ENCODE data around the gene SKIL.

SKIL gene

DNA sequence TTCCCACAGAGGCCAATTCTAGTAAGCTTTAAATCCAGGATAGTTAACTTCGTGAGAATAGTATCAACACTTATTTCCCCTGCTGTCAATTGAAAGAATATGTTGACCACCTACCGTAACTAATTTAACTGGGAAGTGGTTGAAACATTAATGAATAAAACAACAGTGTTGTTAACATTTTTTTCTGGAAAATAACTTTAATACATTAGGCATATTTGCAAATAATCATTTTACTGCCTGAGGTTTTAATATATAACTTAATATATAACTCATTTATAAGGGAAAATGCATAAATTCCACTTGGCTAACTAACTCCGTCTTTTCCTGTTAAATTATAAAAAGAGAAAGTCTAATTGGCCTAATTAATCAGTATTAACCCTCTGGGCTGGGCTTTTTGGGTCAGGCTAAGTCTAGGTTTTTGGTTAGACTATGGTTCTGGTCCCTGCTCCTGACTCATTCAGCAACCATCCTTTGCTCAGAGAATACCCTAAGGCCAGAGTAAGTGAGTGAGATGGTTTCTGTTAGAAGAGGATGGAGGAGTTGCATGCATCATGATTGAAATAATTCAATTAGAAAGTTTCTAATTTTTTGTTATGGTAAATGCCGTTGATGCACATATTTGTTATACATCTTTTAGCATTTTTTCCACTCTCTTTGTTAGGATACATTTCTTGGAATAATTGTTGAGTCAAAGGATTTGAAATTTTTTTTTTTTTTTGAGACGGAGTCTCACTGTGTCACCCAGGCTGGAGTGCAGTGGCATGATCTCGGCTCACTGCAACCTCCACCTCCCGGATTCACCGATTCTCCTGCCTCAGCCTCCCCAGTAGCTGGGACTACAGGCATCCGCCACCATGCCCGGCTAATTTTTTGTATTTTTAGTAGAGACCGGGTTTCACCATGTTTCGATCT is 10.8 kb upstream of the SKIL start:
- DNase-seq (ENCODE audit: low read depth in 2 of 2), result no peak

DNA sequence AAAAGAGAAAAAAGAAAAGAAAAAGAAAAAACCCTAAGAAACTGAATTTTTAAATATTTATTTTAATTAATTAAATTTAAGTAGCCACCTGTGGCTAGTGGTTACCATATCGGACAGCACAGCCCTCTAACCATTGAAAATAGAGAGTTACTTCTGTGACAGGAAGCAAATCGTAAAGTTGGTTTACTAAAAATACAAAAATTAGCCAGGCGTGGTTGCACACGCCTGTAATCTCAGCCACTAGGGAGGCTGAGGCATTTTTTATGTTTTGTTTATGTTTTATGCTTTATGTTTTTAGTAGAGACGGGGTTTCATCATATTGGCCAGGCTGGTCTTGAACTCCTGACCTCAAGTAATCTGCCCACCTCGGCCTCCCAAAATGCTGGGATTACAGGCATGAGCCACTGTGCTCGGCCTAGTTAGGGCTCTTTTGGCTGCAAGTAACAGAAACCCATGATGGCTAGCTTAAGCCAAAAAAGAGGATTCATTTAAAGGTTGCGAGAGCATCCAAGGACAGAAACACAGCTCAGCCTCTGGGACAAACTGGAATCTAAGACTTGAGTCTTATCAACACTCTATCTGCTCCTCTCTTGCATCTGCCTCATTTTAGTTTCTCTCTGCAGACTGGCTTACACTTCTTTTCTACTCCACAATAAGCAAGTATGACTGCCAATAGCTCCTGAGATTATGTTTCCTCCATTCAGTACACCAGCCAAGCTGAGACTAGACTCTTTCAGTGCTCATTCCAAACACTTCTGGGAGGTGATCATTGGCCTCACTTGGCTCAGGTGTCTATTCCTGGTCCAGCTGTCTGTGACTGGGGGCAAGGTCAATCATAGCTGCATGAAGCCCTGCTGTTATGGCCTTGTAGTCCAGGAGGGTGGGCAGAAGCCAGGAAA is 6.8 kb upstream of the SKIL start:
- no peak for DNase-seq (ENCODE audit: low read depth in 2 of 2)

DNA sequence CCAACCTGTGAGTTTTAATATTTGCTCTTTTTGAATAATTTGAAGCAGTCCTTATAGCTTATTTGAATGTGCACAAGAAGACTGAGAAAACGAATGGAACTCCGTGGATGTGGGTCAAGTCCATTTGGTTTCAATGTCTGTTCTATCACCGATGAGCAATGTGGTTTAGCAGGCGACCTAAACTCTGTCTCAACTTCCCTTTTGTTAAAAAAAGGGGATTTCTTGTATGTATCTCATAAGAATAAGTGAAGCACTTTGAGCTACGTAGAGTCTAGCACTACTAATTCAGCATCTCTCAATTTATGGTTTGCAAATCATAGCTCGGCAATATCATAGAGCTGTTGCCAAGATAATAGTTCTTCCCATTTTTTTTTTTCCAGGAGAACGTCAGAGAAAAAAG is 4.6 kb upstream of the SKIL start:
- no peak for DNase-seq (ENCODE audit: low read depth in 2 of 2)

GRCh38 chr3:170353485-170353884 is 4.0 kb upstream of the SKIL start:
- DNase-seq (ENCODE audit: low read depth in 2 of 2), result no peak

DNA sequence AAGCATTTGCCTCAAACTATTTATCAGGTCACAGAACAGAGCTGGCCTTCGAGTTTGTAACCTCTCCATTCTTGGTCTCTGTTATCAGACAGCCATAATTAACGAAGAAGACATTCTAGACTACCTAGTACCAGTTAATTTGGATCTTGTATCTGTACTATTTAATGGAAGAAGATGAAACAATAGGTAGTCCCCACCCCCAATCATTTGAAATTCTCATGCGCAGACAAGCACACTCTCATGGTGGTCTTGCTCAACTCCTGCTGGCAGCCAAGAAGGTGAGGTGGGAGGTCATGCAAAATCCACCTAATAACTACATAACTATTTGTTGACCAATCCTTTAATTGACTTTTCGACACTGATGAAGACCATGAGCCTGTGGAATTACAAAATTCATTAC is 2.8 kb upstream of the SKIL start:
- DNase-seq (ENCODE audit: low read depth in 2 of 2), result no peak

- DNase-seq (ENCODE audit: low read depth in 2 of 2), result peak in 1 of 2 donors; percentile 4
Observed at GRCh38 chr3:170355738-170356595, 1.5 kb upstream of the SKIL start.

DNA sequence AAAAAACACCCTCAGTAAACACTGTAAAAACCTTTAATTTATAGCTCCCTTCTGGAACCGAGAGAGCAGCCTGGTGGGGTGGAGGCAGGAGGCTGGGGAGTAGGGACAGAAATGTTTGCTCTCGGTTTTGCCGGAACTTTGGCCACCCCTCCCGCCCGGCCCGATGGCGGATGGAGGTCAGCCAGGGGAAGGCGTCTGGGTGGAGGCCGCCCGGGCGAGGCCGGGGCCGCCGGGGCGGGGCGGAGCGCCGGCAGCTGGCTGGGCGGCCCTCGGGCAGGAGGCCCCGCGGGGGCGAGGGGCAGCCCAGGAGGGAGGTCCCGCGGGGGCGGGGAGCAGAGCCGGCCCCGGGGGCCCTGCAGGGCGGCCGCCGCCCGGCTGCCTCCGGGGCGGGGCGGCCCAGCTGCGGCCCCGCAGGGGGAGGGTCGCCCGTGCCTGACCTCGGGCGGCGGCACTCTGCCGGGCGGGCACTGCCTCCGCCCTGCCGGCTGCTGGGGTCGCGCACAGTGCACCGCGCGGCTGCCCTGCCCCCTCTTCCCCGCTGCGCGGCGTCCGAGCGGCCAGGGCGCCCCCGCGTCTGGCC is 829 bp upstream of the SKIL start:
- peak; percentile 16 to 41 for DNase-seq (ENCODE audit: low read depth in 2 of 2)

DNA sequence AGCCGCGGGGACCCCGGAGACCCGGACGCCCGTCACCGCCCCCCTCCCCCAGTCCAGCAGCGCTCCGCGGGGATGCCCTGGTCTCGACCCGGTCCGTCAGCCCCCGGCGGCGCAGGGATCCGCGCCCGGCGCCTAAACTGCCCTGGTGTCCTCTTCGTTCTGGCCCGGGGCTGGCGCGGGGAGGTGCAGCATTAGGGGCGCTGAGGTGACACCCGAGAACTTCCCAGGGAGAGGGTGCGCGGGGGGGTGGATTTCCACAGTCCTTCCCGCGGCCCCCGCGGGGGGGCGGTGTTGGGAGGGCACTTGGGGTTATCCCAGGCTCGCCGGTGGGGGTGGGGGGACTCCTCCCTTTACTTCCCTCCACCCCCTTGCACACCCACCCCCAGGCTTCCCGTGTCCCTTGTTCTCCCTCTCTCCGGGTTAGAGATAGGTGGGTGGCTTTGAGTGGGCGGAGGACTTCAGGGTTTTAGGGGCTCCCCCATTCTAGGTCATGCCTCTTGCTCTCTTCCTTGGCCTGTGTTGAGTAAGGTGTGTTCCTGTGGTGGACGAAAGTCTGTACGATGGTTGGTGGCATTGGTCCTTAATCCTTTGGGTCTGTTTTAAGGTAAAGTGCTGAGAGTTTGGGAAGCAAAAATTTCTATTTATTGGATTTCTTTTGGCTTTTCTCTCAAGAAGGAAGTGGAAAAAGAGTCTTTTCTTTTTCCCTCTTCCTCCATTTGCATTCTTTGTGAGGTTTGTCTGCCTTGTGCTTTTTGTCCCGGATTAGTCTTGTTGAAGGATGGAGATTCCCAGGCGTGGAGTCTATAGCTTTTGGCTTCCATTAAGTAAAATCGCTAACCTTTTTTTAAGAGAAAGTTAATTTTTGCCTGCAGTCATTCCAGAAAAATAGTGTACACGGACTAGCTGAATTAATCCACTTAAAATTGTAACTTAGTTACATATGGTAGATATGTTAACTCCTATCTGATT is 811 bp downstream of the SKIL start:
- peak; percentile 68 to 71 for DNase-seq (ENCODE audit: low read depth in 2 of 2)

GRCh38 chr3:170359178-170359704 is 1.7 kb downstream of the SKIL start:
- DNase-seq (ENCODE audit: low read depth in 2 of 2), result no peak

DNA sequence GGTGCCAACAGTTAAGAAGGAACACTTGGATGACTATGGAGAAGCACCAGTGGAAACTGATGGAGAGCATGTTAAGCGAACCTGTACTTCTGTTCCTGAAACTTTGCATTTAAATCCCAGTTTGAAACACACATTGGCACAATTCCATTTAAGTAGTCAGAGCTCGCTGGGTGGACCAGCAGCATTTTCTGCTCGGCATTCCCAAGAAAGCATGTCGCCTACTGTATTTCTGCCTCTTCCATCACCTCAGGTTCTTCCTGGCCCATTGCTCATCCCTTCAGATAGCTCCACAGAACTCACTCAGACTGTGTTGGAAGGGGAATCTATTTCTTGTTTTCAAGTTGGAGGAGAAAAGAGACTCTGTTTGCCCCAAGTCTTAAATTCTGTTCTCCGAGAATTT is 3.0 kb downstream of the SKIL start:
- no peak for DNase-seq (ENCODE audit: low read depth in 2 of 2)

- DNase-seq (ENCODE audit: low read depth in 2 of 2), result no peak
Observed at GRCh38 chr3:170360916-170361315, 3.4 kb downstream of the SKIL start.

DNA sequence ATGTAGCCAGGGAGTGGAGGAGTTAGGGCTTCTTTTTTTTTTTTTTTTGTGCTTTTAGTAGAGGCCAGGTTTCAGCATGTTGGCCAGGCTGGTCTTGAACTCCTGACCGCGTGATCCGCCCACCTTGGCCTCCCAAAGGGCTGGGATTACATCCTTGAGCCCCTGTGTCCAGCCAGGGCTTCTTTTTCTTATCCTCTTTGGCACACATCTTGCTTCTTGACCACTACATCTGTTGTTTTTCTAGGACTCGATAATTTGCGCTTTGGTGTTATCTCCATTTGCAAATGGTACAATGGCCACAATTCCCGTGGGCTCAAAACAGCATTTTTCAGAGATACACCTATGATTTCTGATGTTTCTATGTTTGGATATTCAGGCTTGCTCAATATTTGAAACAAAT is 4.2 kb downstream of the SKIL start:
- no peak for DNase-seq (ENCODE audit: low read depth in 2 of 2)

GRCh38 chr3:170363471-170363994 is 6.0 kb downstream of the SKIL start:
- DNase-seq (ENCODE audit: low read depth in 2 of 2), result no peak

DNA sequence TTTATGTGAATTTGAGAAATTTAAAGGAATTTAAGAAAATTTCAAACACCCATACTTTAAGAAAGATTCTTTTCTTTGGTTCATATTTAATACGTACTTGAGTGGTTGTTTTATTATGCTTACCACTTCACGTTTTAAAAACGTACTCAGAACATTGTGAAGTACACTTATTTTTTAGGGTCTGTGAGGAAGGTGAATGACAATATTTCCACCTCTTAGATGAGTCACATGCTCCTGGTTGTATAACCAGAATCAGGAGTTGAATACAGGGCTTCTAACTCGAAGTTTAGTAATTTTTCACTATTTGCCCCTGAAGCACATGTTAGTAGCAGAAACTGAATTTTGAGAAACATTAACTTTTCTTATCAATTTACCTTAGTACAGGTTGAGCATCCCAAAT is 7.5 kb downstream of the SKIL start:
- no peak for DNase-seq (ENCODE audit: low read depth in 2 of 2)

GRCh38 chr3:170367797-170368196 is 10.3 kb downstream of the SKIL start:
- no peak for DNase-seq (ENCODE audit: low read depth in 2 of 2)

DNA sequence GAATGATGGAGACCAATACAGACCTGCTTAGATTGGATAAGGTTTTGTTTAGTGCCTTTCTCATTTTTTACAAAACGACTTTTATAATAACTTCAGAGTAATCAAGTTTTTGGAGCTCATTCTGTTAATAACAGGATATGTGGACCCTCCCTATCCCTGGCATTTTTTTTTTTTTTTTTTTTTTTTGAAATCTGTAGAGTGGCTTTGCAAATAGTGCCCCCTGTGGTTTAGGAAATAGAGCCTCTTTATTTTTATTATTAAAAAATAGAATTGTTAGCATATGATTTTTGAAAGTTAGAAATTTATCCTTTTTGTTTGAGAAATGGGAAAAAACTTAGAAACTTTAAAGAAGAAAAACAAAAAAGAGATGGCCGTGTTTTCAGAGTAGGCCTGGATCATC is 11.4 kb downstream of the SKIL start:
- no peak for DNase-seq (ENCODE audit: low read depth in 2 of 2)

- DNase-seq (ENCODE audit: low read depth in 2 of 2), result no peak
Observed at GRCh38 chr3:170372190-170372879, 14.8 kb downstream of the SKIL start.

DNA sequence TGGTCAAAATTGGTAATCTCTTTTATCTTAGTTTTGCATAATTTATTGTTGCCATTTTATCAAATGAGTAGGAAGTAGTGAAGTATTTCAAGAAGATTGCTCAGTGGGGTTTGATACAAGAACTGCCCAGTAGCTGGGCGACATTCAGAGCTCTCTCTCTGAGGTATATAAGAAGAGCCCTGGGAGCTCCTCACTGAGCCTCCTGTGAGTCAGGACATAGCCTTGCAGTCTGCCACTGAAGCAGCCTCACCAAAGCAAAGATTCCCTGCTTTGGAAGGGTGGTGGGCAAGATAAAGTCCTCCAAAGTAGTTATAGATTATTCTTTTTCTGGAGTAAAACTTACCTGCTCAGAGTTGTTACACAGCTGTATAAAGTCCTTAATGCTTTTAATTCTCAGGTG is 26.1 kb downstream of the SKIL start:
- DNase-seq (ENCODE audit: low read depth in 2 of 2), result no peak

GRCh38 chr3:170386468-170386867 is 29.0 kb downstream of the SKIL start:
- no peak for DNase-seq (ENCODE audit: low read depth in 2 of 2)
